GM23338 (cell line): ENCODE data around the gene SLC16A2. TPM values are rescaled to one million over a fixed set of nuclear protein-coding genes. Genes with fewer than 3 reads are reported as not detected.

Experiments used
- CREB1 ChIP-seq: fragments of 250-450 bp; sonication (Bioruptor Pico); IDR thresholded peaks from 2 replicates; pipeline ENCODE4 v1.5.0; 2020; ENCODE audit warnings: low read depth, mild to moderate bottlenecking, moderate library complexity
- EZH2 ChIP-seq: fragments of 200-600 bp; sonication (generic); IDR thresholded peaks from one replicate; pipeline ENCODE4 v1.8.0; 2017; ENCODE audit warnings: antibody characterized with exemption, mild to moderate bottlenecking, low read depth; ENCODE audit not compliant: unreplicated experiment
- EZH2phosphoT487 ChIP-seq: fragments of 200-600 bp; sonication (generic); IDR thresholded peaks from one replicate; pipeline ENCODE4 v1.8.1; 2018; ENCODE audit warnings: antibody characterized with exemption; ENCODE audit not compliant: unreplicated experiment
- JUNB ChIP-seq: IDR thresholded peaks from one replicate; pipeline ENCODE4 v1.6.1; 2016; ENCODE audit warnings: antibody characterized with exemption; ENCODE audit not compliant: unreplicated experiment
- NANOG ChIP-seq: IDR thresholded peaks from 2 replicates; pipeline ENCODE4 v1.6.1; 2016; ENCODE audit warnings: antibody characterized with exemption, borderline replicate concordance
- POLR2AphosphoS5 ChIP-seq: IDR thresholded peaks from 2 replicates; pipeline ENCODE4 v1.6.1; 2016; ENCODE audit warnings: antibody characterized with exemption, low read depth
- STAT1 ChIP-seq: IDR thresholded peaks from one replicate; pipeline ENCODE4 v1.6.1; 2016; ENCODE audit warnings: antibody characterized with exemption; ENCODE audit not compliant: unreplicated experiment
- ZNF114 ChIP-seq: fragments of 250-450 bp; sonication (Bioruptor Pico); IDR thresholded peaks from 2 replicates; pipeline ENCODE4 v1.5.0; 2020; ENCODE audit warnings: mild to moderate bottlenecking, moderate library complexity
- ZNF331 ChIP-seq: fragments of 250-450 bp; sonication (Bioruptor Pico); IDR thresholded peaks from 2 replicates; pipeline ENCODE4 v1.5.0; 2020; ENCODE audit warnings: low read depth, mild to moderate bottlenecking, moderate library complexity
- polyA plus RNA-seq: library from polyadenylated mRNA; unstranded; fragments of >200 nt; fragmentation: Nextera tagmentation; extraction: Ambion mirVana; gene quantifications from 2 replicates; pipeline ENCODE4 v1.2.1, GENCODE V29; 2016
- total RNA-seq: library from RNA; depleted of rRNA; stranded (reverse); fragments of >200 nt; shearing (Covaris generic); gene quantifications from 2 replicates; pipeline ENCODE4 v1.2.3, GENCODE V29; 2014
- TF ChIP-seq, protein P1 (sequence below): fragments of 250-450 bp; sonication (Bioruptor Pico); IDR thresholded peaks from 2 replicates; pipeline ENCODE4 v1.5.0; 2020; ENCODE audit warnings: mild to moderate bottlenecking, moderate library complexity
- TF ChIP-seq, protein P2 (sequence below), 2 experiments: fragments of 200-600 bp in 1 of 2; sonication (generic) in 1 of 2; conservative IDR thresholded peaks; 2 replicates each; pipeline versions ENCODE4 v1.5.1 to v1.6.1; 2016 to 2017; ENCODE audit warnings: antibody characterized with exemption in 2 of 2, low read depth in 2 of 2, mild to moderate bottlenecking in 2 of 2, moderate library complexity in 1 of 2

SLC16A2 gene
- total and polyA plus RNA-seq, 2 experiments from 2014 or later: 11.1 to 27.9 TPM

DNA sequence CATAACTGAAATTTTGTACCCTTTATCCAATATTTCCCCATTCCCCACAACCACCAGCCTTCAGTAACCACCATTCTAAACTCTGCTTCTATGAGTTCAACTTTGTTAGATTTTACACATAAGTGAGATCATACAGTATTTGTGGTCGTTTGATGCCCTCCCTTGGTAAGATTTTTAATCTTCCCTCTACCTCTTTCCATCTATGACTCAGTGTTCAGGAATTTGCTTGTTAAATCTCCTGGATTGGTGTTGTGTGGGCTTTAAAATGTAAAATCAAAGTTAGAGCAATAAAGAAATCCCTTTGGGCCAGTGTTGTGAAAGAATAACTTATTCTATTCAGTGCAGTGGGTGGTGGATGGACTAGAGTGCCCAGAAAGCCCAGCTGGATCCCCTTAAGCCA, 37.4 kb downstream of the SLC16A2 start (continued):
- TF ChIP-seq, protein P1, sequence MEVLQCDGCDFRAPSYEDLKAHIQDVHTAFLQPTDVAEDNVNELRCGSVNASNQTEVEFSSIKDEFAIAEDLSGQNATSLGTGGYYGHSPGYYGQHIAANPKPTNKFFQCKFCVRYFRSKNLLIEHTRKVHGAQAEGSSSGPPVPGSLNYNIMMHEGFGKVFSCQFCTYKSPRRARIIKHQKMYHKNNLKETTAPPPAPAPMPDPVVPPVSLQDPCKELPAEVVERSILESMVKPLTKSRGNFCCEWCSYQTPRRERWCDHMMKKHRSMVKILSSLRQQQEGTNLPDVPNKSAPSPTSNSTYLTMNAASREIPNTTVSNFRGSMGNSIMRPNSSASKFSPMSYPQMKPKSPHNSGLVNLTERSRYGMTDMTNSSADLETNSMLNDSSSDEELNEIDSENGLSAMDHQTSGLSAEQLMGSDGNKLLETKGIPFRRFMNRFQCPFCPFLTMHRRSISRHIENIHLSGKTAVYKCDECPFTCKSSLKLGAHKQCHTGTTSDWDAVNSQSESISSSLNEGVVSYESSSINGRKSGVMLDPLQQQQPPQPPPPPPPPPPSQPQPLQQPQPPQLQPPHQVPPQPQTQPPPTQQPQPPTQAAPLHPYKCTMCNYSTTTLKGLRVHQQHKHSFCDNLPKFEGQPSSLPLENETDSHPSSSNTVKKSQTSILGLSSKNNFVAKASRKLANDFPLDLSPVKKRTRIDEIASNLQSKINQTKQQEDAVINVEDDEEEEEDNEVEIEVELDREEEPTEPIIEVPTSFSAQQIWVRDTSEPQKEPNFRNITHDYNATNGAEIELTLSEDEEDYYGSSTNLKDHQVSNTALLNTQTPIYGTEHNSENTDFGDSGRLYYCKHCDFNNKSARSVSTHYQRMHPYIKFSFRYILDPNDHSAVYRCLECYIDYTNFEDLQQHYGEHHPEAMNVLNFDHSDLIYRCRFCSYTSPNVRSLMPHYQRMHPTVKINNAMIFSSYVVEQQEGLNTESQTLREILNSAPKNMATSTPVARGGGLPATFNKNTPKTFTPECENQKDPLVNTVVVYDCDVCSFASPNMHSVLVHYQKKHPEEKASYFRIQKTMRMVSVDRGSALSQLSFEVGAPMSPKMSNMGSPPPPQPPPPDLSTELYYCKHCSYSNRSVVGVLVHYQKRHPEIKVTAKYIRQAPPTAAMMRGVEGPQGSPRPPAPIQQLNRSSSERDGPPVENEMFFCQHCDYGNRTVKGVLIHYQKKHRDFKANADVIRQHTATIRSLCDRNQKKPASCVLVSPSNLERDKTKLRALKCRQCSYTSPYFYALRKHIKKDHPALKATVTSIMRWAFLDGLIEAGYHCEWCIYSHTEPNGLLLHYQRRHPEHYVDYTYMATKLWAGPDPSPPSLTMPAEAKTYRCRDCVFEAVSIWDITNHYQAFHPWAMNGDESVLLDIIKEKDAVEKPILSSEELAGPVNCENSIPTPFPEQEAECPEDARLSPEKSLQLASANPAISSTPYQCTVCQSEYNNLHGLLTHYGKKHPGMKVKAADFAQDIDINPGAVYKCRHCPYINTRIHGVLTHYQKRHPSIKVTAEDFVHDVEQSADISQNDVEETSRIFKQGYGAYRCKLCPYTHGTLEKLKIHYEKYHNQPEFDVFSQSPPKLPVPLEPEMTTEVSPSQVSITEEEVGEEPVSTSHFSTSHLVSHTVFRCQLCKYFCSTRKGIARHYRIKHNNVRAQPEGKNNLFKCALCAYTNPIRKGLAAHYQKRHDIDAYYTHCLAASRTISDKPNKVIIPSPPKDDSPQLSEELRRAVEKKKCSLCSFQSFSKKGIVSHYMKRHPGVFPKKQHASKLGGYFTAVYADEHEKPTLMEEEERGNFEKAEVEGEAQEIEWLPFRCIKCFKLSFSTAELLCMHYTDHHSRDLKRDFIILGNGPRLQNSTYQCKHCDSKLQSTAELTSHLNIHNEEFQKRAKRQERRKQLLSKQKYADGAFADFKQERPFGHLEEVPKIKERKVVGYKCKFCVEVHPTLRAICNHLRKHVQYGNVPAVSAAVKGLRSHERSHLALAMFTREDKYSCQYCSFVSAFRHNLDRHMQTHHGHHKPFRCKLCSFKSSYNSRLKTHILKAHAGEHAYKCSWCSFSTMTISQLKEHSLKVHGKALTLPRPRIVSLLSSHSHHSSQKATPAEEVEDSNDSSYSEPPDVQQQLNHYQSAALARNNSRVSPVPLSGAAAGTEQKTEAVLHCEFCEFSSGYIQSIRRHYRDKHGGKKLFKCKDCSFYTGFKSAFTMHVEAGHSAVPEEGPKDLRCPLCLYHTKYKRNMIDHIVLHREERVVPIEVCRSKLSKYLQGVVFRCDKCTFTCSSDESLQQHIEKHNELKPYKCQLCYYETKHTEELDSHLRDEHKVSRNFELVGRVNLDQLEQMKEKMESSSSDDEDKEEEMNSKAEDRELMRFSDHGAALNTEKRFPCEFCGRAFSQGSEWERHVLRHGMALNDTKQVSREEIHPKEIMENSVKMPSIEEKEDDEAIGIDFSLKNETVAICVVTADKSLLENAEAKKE (CRISPR knock-in tag): no peak
- TF ChIP-seq, protein P2, sequence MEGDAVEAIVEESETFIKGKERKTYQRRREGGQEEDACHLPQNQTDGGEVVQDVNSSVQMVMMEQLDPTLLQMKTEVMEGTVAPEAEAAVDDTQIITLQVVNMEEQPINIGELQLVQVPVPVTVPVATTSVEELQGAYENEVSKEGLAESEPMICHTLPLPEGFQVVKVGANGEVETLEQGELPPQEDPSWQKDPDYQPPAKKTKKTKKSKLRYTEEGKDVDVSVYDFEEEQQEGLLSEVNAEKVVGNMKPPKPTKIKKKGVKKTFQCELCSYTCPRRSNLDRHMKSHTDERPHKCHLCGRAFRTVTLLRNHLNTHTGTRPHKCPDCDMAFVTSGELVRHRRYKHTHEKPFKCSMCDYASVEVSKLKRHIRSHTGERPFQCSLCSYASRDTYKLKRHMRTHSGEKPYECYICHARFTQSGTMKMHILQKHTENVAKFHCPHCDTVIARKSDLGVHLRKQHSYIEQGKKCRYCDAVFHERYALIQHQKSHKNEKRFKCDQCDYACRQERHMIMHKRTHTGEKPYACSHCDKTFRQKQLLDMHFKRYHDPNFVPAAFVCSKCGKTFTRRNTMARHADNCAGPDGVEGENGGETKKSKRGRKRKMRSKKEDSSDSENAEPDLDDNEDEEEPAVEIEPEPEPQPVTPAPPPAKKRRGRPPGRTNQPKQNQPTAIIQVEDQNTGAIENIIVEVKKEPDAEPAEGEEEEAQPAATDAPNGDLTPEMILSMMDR (conservative IDR thresholded peaks at IDR 0.05; ENCODE audit: low read depth in 2 of 2): no peak
- TF ChIP-seq JUNB (no peak), POLR2AphosphoS5 (no peak), ZNF331 (no peak), EZH2 (no peak), EZH2phosphoT487 (no peak), ZNF114 (no peak), NANOG (no peak), CREB1 (no peak), STAT1 (no peak)
